Measurements from ENCODE around the gene OVCA2.

OVCA2 gene

DNA sequence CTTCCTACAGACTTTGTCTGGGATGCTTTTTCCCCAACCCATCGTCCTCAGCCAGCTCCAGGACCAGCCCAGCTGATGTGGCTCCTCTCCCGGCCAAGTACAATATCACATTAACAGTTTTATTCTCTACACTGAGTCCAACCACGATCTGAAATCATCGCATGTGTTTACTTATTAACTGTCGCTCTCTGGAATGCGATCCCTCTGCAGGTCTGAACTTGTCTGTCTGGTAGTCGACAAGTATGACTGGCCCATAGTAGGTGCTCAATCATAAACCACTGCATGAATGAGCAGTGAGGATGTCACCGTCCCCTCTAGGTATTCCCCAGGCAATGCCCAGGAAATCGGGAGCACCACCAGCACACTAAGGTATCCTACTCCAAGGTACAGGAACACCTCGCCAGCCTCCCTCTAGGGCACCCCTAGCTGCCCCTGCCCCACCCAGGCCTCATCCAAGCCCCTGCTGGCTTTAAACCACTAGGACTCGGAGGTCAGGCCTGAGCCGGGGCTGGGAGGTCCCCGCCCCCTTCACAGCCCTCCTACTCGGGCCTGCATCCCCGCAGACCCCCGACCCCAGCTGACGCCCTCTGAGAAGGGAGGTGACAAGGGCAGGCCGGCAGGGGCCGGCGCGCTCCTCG lies 44.4 kb upstream of the OVCA2 start:
- Histone ChIP-seq H3K9me3 (ENCODE audit: insufficient read depth, low read length, severe bottlenecking) (no peaks in the 10 kb centered on the region), H3K36me3 (ENCODE audit: insufficient read depth, low read length) (no peaks in the 10 kb centered on the region), H3K9ac (ENCODE audit: low read depth, low read length) (no peak overlapping the region), H4K20me1 (ENCODE audit: insufficient read depth, low read length) (no peaks in the 10 kb centered on the region), H3K4me2 (ENCODE audit: insufficient read depth, low read length) (no peak overlapping the region), H3K27ac (ENCODE audit: low read length) (no peak overlapping the region), H3K4me1 (ENCODE audit: insufficient read depth, low read length) (no peaks in the 10 kb centered on the region), H2AFZ (ENCODE audit: low read depth, low read length) (no peak overlapping the region), H3K4me3 (ENCODE audit: low read depth in 1 of 2, low read length in 2 of 2) (no peak overlapping the region), H3K27me3 (ENCODE audit: insufficient read depth, low read length, poor library complexity) (no peaks in the 10 kb centered on the region), H3K79me2 (ENCODE audit: insufficient read depth, low read length) (no peaks in the 10 kb centered on the region)
- no peak for TF ChIP-seq EZH2 (IDR thresholded peaks at IDR 0.05; ENCODE audit: borderline replicate concordance, low read depth, low read length, severe bottlenecking)
- TF ChIP-seq, protein P1, sequence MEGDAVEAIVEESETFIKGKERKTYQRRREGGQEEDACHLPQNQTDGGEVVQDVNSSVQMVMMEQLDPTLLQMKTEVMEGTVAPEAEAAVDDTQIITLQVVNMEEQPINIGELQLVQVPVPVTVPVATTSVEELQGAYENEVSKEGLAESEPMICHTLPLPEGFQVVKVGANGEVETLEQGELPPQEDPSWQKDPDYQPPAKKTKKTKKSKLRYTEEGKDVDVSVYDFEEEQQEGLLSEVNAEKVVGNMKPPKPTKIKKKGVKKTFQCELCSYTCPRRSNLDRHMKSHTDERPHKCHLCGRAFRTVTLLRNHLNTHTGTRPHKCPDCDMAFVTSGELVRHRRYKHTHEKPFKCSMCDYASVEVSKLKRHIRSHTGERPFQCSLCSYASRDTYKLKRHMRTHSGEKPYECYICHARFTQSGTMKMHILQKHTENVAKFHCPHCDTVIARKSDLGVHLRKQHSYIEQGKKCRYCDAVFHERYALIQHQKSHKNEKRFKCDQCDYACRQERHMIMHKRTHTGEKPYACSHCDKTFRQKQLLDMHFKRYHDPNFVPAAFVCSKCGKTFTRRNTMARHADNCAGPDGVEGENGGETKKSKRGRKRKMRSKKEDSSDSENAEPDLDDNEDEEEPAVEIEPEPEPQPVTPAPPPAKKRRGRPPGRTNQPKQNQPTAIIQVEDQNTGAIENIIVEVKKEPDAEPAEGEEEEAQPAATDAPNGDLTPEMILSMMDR (IDR thresholded peaks at IDR 0.05; ENCODE audit: borderline replicate concordance, extremely low read depth, low read length, poor library complexity, severe bottlenecking), result no peak
- no peak for ATAC-seq (ENCODE audit: insufficient read depth, low read depth)
- DNase-seq, result no peak

- Histone ChIP-seq H3K79me2 (ENCODE audit: insufficient read depth, low read length) (no peaks in the 10 kb centered on the region), H3K36me3 (ENCODE audit: insufficient read depth, low read length) (no peaks in the 10 kb centered on the region), H3K4me1 (ENCODE audit: insufficient read depth, low read length) (no peaks in the 10 kb centered on the region), H3K4me2 (ENCODE audit: insufficient read depth, low read length) (no peak overlapping the region), H3K4me3 (ENCODE audit: low read depth in 1 of 2, low read length in 2 of 2) (no peak overlapping the region), H3K27me3 (ENCODE audit: insufficient read depth, low read length, poor library complexity) (no peaks in the 10 kb centered on the region), H2AFZ (ENCODE audit: low read depth, low read length) (no peak overlapping the region), H4K20me1 (ENCODE audit: insufficient read depth, low read length) (no peaks in the 10 kb centered on the region), H3K9ac (ENCODE audit: low read depth, low read length) (no peak overlapping the region), H3K9me3 (ENCODE audit: insufficient read depth, low read length, severe bottlenecking) (no peaks in the 10 kb centered on the region), H3K27ac (ENCODE audit: low read length) (no peak overlapping the region)
- DNase-seq (no peak), ATAC-seq (ENCODE audit: insufficient read depth, low read depth) (no peak)
- TF ChIP-seq EZH2 (IDR thresholded peaks at IDR 0.05; ENCODE audit: borderline replicate concordance, low read depth, low read length, severe bottlenecking), result no peak
- TF ChIP-seq, protein P1 (IDR thresholded peaks at IDR 0.05; ENCODE audit: borderline replicate concordance, extremely low read depth, low read length, poor library complexity, severe bottlenecking), result no peak
Measured at GRCh38 chr17:1997927-1998742, 43.7 kb upstream of the OVCA2 start.

- H3K36me3 ChIP-seq (ENCODE audit: insufficient read depth, low read length), result no peaks in the 10 kb centered on the region
- H3K79me2 ChIP-seq (ENCODE audit: insufficient read depth, low read length), result no peaks in the 10 kb centered on the region
- H3K27ac ChIP-seq (ENCODE audit: low read length), result no peak overlapping the region
- H3K4me1 ChIP-seq (ENCODE audit: insufficient read depth, low read length), result no peaks in the 10 kb centered on the region
- no peaks in the 10 kb centered on the region for H3K9me3 ChIP-seq (ENCODE audit: insufficient read depth, low read length, severe bottlenecking)
- no peaks in the 10 kb centered on the region for H3K27me3 ChIP-seq (ENCODE audit: insufficient read depth, low read length, poor library complexity)
- TF ChIP-seq, protein P1 (IDR thresholded peaks at IDR 0.05; ENCODE audit: borderline replicate concordance, extremely low read depth, low read length, poor library complexity, severe bottlenecking), result no peak
- TF ChIP-seq EZH2 (IDR thresholded peaks at IDR 0.05; ENCODE audit: borderline replicate concordance, low read depth, low read length, severe bottlenecking), result no peak
- no peaks in the 10 kb centered on the region for H4K20me1 ChIP-seq (ENCODE audit: insufficient read depth, low read length)
- DNase-seq (no peak), ATAC-seq (ENCODE audit: insufficient read depth, low read depth) (no peak)
- H3K9ac ChIP-seq (ENCODE audit: low read depth, low read length), result no peak overlapping the region
- H3K4me2 ChIP-seq (ENCODE audit: insufficient read depth, low read length), result no peak overlapping the region
- H2AFZ ChIP-seq (ENCODE audit: low read depth, low read length), result no peak overlapping the region
- no peak overlapping the region for H3K4me3 ChIP-seq (ENCODE audit: low read depth in 1 of 2, low read length in 2 of 2)
Measured at GRCh38 chr17:1999557-2000251, 42.1 kb upstream of the OVCA2 start.

All from DND-41 (cell line).